Measurements from ENCODE around the gene GSTO2. TPM values are rescaled to one million over a fixed set of nuclear protein-coding genes. Genes with fewer than 3 reads are reported as not detected.

GSTO2 gene
- total and polyA plus RNA-seq, 10 of the 15 experiments (the other 5 are each of a cell fraction or from before 2014, with no cell fraction given) = 0.16 to 0.86 (median 0.46) TPM

GRCh38 chr10:104347295-104348045 lies 78.5 kb downstream of the GSTO2 start:
- no peaks in the 10 kb centered on the region for H4K20me1 ChIP-seq (ENCODE audit: control insufficient read depth, insufficient read depth)
- no TSS peak for BruUV-seq (replicated peaks)
- TF ChIP-seq IKZF2 (IDR thresholded peaks at IDR 0.05) (peak in 1 of 2 experiments; percentile 42; a peak in 1 of 4 replicates), NR2C2 (IDR thresholded peaks at IDR 0.05; ENCODE audit: borderline replicate concordance, control insufficient read depth, insufficient read length, low read depth) (no peak), SKIL (IDR thresholded peaks at IDR 0.05; ENCODE audit: low read depth, poor library complexity, severe bottlenecking) (no peak), IKZF1 (conservative IDR thresholded peaks at IDR 0.05) (0 out of 2 replicates have a peak, but pooled peaks have one; percentile 30), SPI1 (IDR thresholded peaks at IDR 0.05; ENCODE audit: borderline replicate concordance, insufficient read depth, low read depth, low read length) (peak; percentile 59; the same call in 1 of the 2 replicates), MEF2B (IDR thresholded peaks at IDR 0.05; ENCODE audit: partially characterized antibody, poor library complexity, severe bottlenecking) (peak; percentile 33), EED (IDR thresholded peaks at IDR 0.05; ENCODE audit: low read depth) (0 out of 2 replicates have a peak, but pooled peaks have one; percentile 51)
- H3K36me3 ChIP-seq (ENCODE audit: control insufficient read depth in 2 of 2, insufficient read depth in 2 of 2, low read length in 1 of 2) = no peaks in the 10 kb centered on the region
- RAD21 ChIA-PET (ENCODE audit: unreplicated experiment) = interaction anchor here (1.2 to 2.3 kb wide), 5 partner anchors 11 to 635 kb away, joined by 3 to 12 read pairs (median 4); no protein-coding TSS in a partner anchor
- CTCF ChIA-PET = interaction anchor here (0.8 to 12.8 kb wide), 6 partner anchors 11 to 73 kb away, joined by 3 to 419 read pairs (median 60); partner anchors contain the start of gene ITPRIP
- WGBS (ENCODE audit: insufficient coverage, insufficient replicate concordance, low lambda C conversion rate, missing lambda C conversion rate) = 53% methylated on average over 4 of the region's 4 CpGs
- H3K27me3 ChIP-seq (replicated peaks in 1 of 2; ENCODE audit: control insufficient read depth in 2 of 2, insufficient read depth in 2 of 2, low read length in 1 of 2) = no peaks in the 10 kb centered on the region
- H2AFZ ChIP-seq (ENCODE audit: control insufficient read depth, low read depth, low read length) = no peak overlapping the region
- no peak overlapping the region for H3K27ac ChIP-seq (ENCODE audit: control insufficient read depth, insufficient read depth)
- POLR2A ChIA-PET = interaction anchor here (1.0 to 2.0 kb wide), 4 partner anchors 9 to 68 kb away, joined by 3 to 9 read pairs (median 4); partner anchors contain the start of gene ITPRIP
- no peak for DNase-seq (ENCODE audit: low read depth, low spot score)
- intact Hi-C loops (cut with micrococcal nuclease; ENCODE audit: unreplicated experiment) (no loop called here), in situ Hi-C loops (cut with MboI) (loop anchor here (5.0 to 10.0 kb wide), 2 partner anchors 35 to 53 kb away; no protein-coding TSS in a partner anchor)
- no peak overlapping the region for H3K4me2 ChIP-seq (ENCODE audit: control insufficient read depth, insufficient read depth)
- FAIRE-seq = no peak
- H3K4me3 ChIP-seq = no peak overlapping the region
- SMC1A ChIA-PET (ENCODE audit: uncharacterized antibody, unreplicated experiment) = interaction anchor here (0.8 to 10.5 kb wide), 6 partner anchors 42 to 92 kb away, joined by 3 to 187 read pairs (median 4); no protein-coding TSS in a partner anchor
- no peak overlapping the region for H3K9ac ChIP-seq (ENCODE audit: control insufficient read depth, insufficient read depth, low read length)
- ATAC-seq = no peak
- H3K79me2 ChIP-seq (ENCODE audit: control insufficient read depth, insufficient read depth, low read length) = no peaks in the 10 kb centered on the region
- H3K9me3 ChIP-seq (replicated peaks; ENCODE audit: control insufficient read depth, insufficient read depth, low read length) = no peaks in the 10 kb centered on the region
- H3K4me1 ChIP-seq (ENCODE audit: control insufficient read depth, insufficient read depth, low read length) = peaks cover 42% of the 10 kb centered on the region

Data from GM12878 (cell line).